Measurements from ENCODE around the gene GCM1.

GCM1 gene

GRCh38 chr6:53103993-53104675, 44.5 kb downstream of the GCM1 start:
- DNase-seq (ENCODE audit: low read depth): peak; percentile 14
- H3K4me3 ChIP-seq (ENCODE audit: control insufficient read depth, low read depth, low read length): no peak overlapping the region
- peak; percentile 17 for TF ChIP-seq CTCF (conservative IDR thresholded peaks at IDR 0.05; ENCODE audit: control insufficient read depth, insufficient read depth, low read depth, low read length)

- no peak for TF ChIP-seq CTCF (conservative IDR thresholded peaks at IDR 0.05; ENCODE audit: control insufficient read depth, insufficient read depth, low read depth, low read length)
- no peak for DNase-seq (ENCODE audit: low read depth)
- no peak overlapping the region for H3K4me3 ChIP-seq (ENCODE audit: control insufficient read depth, low read depth, low read length)
These were observed 47.6 kb downstream of the GCM1 start for GRCh38 chr6:53101006-53101405.

DNA sequence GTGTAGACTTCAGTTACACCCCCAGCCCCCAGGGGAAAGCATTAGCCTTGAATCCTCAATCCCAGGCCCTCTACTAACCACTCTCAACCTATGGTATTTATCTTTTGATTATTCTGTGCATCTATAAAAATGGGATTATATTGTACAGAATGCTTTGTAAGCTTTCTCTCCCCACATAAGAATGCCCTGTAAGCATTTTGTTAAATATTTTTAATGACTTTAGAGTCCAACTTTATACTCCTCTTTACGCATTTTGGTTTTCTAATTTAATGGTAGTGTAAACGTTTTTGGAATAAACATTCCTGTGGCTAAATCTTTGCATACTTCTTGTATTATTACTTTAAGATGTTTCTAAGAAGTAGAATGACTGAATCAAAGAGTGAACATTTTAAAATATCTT, 48.1 kb downstream of the GCM1 start:
- no peak overlapping the region for H3K4me3 ChIP-seq (ENCODE audit: control insufficient read depth, low read depth, low read length)
- TF ChIP-seq CTCF (conservative IDR thresholded peaks at IDR 0.05; ENCODE audit: control insufficient read depth, insufficient read depth, low read depth, low read length): no peak
- no peak for DNase-seq (ENCODE audit: low read depth)

- peak; percentile 24 for DNase-seq (ENCODE audit: low read depth)
- TF ChIP-seq CTCF (conservative IDR thresholded peaks at IDR 0.05; ENCODE audit: control insufficient read depth, insufficient read depth, low read depth, low read length): no peak
- H3K4me3 ChIP-seq (ENCODE audit: control insufficient read depth, low read depth, low read length): no peak overlapping the region
These were observed 52.9 kb downstream of the GCM1 start for GRCh38 chr6:53095716-53096115.

DNA sequence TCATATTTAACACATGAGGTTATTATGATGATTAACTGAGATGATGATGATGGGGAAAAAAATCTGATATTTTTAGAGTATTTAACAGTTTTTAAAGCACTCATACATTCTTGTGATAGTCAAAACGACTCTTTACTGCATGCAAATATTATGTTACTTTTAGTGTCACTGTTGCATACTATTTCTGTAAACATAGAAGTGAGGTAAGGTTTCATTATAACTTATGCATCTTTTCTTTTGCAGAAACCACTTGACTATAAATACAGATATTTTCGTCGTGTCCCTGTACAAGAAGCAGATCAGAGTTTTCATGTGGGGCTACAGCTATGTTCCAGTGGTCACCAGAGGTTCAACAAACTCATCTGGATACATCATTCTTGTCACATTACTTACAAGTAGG, 53.4 kb downstream of the GCM1 start:
- TF ChIP-seq CTCF (conservative IDR thresholded peaks at IDR 0.05; ENCODE audit: control insufficient read depth, insufficient read depth, low read depth, low read length): no peak
- H3K4me3 ChIP-seq (ENCODE audit: control insufficient read depth, low read depth, low read length): no peak overlapping the region
- no peak for DNase-seq (ENCODE audit: low read depth)

DNA sequence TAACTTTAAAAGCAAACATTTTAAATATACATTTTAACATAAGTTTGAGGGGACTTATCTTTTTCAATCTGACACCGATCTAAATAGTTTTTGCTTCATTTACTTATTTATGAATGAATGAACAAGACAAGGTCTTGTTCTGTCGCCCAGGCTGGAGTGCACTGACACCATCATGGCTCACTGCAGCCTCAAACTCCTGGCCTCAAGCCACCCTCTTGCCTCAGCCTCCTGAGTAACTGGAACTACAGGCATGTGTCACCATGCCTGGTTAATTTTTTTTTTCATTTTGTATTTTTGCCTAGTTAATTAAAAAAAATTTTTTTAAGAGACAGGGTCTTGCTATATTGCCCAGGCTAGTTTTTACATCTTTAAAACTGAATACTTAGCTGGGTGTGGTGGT, 58.1 kb downstream of the GCM1 start:
- no peak overlapping the region for H3K4me3 ChIP-seq (ENCODE audit: control insufficient read depth, low read depth, low read length)
- no peak for TF ChIP-seq CTCF (conservative IDR thresholded peaks at IDR 0.05; ENCODE audit: control insufficient read depth, insufficient read depth, low read depth, low read length)
- DNase-seq (ENCODE audit: low read depth): peak; percentile 83

- no peak for TF ChIP-seq CTCF (conservative IDR thresholded peaks at IDR 0.05; ENCODE audit: control insufficient read depth, insufficient read depth, low read depth, low read length)
- no peak for DNase-seq (ENCODE audit: low read depth)
- H3K4me3 ChIP-seq (ENCODE audit: control insufficient read depth, low read depth, low read length): no peak overlapping the region
These were observed 58.7 kb downstream of the GCM1 start for GRCh38 chr6:53089948-53090347.
